Activated naive CD4-positive, alpha-beta T cell (primary cell): Measurements from ENCODE around the gene THSD7B.

Experiments
- DNase-seq, 4 experiments: peaks; one replicate each; lab custom pipeline; 2025; lab: John Stamatoyannopoulos, UW

THSD7B gene

GRCh38 chr2:136801661-136802060 lies 36.3 kb downstream of the THSD7B start:
- DNase-seq = no peak

GRCh38 chr2:136809998-136810397 lies 44.7 kb downstream of the THSD7B start:
- no peak for DNase-seq

DNA sequence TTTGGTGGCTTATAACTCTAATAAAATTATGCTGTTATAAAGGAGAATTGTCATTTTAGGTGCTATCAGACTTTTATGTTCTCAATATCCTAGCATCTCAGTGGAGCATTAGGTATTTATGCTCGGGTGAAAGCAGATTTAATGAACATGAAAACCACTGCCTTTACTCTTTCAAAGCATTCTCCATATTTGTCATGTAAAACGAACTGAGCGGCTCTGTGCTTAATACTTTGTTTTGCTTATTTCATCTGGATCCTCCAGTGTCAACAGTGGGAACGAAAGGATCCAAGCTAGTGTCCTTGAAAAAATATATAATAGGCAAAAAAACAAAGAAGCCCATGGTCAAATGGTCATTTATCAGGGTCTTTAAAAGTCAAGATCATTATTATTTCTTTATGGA lies 53.5 kb downstream of the THSD7B start:
- DNase-seq = no peak

DNA sequence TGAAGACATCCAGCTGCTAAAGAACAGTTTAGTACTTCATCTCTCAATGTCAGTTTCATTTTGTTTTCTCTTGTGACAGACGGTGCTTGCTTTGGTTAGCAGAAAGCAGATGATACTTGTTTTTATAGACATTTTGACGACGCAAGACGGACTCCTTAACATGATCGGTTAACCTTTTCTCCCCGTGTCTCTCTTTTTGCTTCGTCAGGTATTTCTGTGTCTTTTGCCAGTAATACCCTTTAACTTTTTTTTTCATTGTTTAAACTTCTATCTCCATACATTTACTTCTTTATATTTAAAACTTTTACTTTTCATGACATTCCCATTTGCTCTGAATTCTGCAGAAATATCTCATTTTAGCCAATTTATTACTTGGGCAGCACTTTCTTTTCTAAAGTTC lies 57.9 kb downstream of the THSD7B start:
- DNase-seq = no peak

DNA sequence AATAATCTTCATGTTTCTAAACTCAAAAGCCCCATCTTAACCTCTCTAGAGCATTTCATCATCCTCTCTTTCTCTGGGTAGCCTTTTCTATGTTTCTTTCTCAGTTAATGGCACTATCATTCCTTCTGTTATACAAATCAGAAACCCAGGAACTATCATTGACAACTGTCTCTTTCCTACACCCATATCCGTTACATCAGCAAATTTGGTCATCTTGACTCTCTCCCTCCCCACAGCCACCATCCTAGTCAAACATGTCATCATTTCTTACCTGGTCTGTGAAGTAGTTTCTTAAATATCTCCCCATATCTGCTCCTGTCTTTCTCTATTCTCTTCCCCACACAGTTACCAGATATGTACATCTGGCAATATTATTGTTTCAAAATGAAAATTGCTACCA lies 62.8 kb downstream of the THSD7B start:
- no peak for DNase-seq

DNA sequence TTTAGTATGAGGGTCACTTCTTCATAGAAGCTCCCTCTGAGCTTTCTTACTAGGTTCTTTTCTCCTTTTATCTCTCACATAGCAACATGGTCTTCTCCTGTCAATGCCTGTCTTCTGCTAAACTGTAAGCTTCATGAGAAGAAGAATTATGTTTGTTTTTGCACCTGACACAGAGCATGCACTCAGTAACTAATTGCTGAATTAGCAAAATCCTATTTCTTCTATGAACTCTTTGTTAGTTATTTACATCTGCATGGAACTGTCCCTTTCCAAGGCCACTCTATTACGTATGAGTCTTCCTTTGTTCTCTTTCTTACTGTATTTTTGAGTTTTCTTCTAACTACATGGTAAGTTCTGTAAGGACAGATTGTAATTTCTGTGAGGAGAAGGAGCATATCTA lies 63.4 kb downstream of the THSD7B start:
- no peak for DNase-seq

- no peak for DNase-seq
Measured at GRCh38 chr2:136844546-136844945, 79.2 kb downstream of the THSD7B start.

- DNase-seq = no peak
Measured at GRCh38 chr2:136858656-136859055, 93.3 kb downstream of the THSD7B start.

- DNase-seq = no peak
Measured at GRCh38 chr2:136860443-136860958, 95.2 kb downstream of the THSD7B start.

DNA sequence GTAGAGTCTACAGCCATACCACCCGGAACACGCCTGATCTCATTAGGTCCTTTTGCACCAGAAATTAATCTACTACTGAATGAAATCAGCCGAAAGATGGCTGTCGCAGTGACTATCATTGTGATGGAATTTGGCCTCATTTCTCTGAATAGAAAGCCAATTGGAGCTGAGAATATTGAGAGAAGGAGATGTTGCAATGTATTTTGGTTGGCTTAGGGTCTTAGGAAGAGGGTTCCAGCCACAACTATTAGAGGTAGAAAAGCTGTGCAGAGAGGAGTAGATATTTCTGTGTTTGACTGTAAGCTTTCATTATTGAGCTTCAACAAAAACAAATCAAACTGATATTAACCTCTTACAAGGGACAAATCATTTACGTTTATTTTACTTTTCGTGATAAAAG lies 98.1 kb downstream of the THSD7B start:
- DNase-seq = no peak

DNA sequence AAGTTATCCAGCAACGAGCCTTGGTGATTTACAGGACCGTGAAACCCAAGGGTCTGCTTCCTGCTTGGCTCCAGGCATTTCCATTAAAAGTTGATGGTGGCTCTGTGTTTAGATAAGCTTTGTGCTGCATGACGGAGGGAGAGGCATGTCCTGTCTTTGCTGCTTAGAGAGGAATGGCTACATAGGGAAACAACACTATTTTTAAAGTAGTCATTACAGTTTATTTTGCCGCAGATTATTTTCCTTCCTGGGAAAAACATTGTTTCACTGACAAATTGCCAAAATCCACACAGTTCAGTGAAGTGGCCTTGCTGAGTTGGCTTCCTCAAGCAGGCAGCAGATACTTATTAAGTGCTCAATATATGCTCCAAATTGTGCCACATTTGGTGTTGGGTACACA lies 98.5 kb downstream of the THSD7B start:
- no peak for DNase-seq

DNA sequence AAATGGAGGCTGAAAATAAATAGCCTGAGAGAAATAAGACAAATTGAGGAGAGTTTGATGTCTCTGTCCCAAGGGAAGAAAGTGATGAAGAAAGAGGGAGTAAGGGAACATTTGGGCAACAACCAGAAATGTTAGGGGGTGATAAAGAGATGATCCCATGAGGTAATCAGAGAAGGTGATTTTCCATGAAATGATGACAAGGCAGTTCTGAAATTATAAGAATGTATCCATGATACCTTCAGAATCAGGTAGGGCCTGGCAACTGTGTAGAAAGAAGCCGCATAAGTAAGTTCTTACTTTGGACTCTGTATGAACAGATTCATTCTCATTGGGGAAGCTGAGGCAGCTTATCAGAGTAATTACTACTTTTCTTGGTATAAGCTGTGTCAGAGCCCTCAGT lies 106.1 kb downstream of the THSD7B start:
- DNase-seq = no peak

DNA sequence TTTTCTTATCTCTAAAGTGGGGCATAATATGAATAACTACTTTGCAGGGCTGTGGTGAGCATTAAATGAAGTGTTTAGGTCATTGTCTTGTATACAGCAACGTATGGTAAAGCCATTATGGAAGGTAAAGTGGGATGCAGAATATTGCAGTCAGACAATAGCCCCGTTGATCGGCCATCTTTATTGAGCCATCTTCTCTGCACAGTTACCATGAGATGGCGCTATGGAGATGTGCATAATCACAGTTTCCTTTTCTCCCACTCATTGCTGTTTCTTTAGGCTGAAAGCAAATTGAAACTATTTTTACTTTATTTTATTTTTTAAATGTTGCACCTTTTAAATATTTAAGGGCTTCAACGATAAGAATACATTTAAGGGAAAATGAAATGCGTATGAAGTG lies 108.9 kb downstream of the THSD7B start:
- no peak for DNase-seq

GRCh38 chr2:136891100-136891499 lies 125.8 kb downstream of the THSD7B start:
- DNase-seq = no peak

- DNase-seq = no peak
Measured at GRCh38 chr2:136894007-136894634, 128.8 kb downstream of the THSD7B start.

DNA sequence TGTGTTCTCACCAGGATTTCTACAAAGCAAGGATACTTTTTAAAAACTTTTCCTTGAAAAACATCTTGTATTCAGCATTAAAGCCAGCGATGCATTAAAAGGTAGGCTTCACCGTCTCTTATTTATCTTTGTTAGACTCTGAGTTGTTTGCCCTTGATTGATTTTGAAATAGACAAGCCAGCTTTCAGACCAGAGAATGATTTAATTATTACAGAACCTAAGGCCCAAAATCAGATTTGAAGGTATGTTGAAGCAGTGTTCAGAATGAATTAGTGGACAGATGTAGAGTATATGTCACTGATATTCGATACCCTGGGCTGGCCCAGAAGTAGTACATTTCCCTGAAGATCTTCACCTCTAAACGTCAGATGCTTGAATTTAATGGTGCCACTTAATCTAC lies 136.4 kb downstream of the THSD7B start:
- DNase-seq = no peak

DNA sequence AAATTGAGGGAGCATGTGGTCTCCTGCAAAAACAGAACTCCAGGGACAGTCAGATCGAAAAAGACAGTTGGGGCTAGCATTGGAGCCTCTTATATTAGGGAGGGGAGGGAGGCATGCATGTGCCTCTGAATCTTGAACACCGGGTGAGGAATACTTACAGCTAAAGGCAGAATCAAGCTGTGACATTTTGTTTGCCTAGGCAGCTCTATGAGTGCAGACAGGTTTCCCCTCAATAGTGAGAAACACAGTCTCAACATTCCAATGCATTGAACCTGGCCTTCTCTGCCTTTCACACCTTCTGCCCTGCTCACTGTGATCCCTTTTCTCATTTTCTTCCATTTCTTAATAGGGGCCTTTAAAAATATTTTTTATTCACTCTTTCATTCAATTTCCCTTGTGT lies 140.4 kb downstream of the THSD7B start:
- no peak for DNase-seq

DNA sequence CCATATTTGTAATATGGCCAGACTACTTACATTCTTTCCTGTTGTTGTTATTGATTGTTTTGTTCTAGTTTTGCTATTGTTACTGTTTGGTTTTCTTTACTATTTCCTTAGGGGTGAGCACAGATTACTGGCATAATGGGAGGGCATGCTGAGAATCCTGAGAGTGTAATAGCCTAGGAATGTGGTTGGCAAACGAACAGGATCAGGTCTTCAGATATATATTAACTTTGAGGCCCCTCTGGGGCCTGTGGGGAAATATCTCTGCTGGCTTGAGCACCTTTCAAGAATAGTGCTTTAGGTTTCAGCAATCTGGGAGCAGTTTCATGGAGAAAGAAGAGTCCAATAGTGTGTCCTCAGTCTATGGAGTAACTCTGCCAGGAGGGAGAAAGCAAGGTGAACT lies 144.4 kb downstream of the THSD7B start:
- DNase-seq = no peak

GRCh38 chr2:136916131-136916530 lies 150.8 kb downstream of the THSD7B start:
- DNase-seq = no peak

DNA sequence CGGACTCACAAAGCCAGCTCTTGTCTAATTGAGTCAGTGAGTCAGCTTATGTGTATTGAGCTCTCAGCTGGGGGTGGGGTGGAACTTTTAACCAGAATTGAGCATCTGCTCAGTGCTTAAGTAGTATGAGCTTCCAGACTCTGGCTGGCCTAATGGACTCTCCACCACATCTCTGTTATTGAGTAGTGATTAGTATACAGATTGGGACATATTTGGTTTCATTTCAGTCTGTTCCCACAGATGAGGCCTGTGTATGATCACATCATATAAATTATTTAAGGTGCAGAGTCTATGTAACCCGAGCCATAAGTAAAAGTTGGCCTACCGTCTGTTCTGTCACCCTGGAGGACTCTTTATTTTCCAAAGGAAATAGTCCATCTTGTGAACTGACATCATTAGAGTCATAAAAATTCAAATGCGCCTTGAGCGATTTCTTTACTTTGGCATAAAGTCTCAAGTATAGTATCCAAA lies 152.1 kb downstream of the THSD7B start:
- DNase-seq = no peak

DNA sequence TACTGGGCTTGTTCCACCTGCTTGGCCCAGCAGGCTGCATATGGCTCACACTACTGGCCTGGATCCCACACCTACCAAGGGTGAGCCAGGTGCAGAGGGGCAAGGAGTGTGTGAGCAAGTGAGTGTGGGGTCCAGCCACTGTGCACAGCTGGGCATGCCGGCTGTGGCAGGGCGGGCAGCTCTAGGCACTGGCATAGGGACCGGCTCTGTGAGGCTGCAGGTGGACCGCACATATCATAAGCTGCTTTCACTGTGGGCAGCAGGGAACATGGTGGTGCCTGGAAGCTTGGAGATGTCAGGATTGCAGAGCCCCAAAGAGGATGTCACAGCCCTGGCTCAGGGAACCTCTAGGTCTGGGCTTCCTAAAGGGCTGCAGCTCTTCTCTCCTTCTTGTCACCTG lies 154.3 kb downstream of the THSD7B start:
- no peak for DNase-seq

DNA sequence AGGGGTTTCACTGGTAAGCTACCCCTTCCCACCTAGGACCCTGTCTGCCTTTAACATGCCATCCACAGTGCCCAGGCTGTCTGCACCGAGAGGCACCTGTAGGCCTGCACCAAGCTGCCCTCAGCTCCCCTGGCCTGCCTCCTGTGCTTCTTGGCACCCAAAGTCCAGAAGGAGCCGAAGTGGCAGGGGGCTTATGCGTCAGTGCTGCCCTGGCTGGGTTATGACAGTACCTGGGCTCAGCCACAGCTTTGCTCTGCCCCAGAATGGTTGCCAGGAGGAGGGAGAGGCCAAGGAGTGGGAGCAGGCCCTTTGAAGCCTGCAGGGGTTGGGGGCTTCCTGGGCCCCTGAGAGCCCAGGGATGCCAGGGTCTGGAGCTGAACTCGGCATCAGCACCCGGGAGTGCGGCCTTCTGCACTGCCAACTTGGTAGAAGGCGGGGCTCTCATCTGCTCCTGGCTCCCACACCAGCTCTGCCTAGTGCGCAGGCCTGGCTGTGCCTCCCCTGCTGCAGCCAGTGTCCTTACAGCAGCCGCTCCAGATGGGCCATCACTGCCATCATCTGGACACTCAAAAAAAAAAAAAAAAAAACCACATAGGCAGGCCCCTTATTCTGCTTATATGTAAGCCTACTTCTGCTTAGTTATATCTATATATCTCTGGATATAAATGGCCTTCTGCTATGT lies 155.4 kb downstream of the THSD7B start:
- no peak for DNase-seq

DNA sequence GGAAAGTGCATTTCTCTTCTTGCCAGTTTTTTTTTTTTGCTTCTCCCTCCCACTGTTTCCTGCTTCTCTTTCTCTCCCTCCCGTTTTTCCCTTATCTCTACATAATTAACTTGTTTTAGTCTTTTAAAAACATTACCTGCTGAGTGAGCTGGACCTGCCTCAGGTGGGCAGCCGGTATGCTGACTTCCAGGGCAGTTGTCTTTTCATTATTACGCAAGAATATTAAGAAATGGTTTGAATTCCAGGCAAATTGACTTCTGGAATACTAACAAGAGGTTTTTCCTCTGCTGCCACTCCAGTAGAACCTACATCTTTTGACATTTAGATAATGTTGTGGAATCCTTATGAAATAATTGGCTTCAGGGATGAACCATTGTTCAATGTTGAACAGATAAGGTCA lies 161.8 kb downstream of the THSD7B start:
- no peak for DNase-seq

GRCh38 chr2:136929531-136929930 lies 164.2 kb downstream of the THSD7B start:
- DNase-seq = no peak
